ENCODE measurements around the gene MCC.

- no peak for TF ChIP-seq MAFK (IDR thresholded peaks at IDR 0.05; ENCODE audit: partially characterized antibody)
- TF ChIP-seq EP300 (IDR thresholded peaks at IDR 0.05) = no peak
- no peak for TF ChIP-seq CTCF (IDR thresholded peaks at IDR 0.05)
- no peak for TF ChIP-seq POLR2A (IDR thresholded peaks at IDR 0.05; ENCODE audit: low read length)
Measured at GRCh38 chr5:113181853-113182490, 306.3 kb downstream of the MCC start.

Data from A549 (cell line).